ENCODE data around the gene HECTD3.
"Not testable (repeated sequence)": the region's sequence is repeated elsewhere in the genome, so short reads cannot be mapped to it uniquely, and the experiment has no call there.

DNA sequence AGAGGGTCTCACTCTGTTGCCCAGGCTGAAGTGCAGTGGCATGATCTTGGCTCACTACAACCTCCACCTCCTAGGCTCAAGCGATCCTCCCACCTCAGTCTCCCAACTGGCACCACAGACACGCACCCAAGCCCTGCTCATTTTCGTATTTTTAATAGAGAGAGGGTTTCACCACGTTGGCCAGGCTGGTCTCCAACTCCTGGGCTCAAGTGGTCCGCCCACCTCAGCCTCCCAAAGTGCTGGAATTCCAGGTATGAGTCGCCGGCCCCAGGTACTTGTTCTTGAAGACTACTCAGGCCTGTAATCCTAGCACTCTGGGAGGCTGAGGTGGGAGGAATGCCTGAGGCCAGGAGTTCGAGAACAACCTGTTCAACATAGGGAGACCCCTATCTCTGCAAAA is 9.5 kb downstream of the HECTD3 start:
- not testable (repeated sequence) for TF ChIP-seq POLR2A, EP300, POLR2AphosphoS5 (IDR thresholded peaks at IDR 0.05)
- TF ChIP-seq, protein P1, sequence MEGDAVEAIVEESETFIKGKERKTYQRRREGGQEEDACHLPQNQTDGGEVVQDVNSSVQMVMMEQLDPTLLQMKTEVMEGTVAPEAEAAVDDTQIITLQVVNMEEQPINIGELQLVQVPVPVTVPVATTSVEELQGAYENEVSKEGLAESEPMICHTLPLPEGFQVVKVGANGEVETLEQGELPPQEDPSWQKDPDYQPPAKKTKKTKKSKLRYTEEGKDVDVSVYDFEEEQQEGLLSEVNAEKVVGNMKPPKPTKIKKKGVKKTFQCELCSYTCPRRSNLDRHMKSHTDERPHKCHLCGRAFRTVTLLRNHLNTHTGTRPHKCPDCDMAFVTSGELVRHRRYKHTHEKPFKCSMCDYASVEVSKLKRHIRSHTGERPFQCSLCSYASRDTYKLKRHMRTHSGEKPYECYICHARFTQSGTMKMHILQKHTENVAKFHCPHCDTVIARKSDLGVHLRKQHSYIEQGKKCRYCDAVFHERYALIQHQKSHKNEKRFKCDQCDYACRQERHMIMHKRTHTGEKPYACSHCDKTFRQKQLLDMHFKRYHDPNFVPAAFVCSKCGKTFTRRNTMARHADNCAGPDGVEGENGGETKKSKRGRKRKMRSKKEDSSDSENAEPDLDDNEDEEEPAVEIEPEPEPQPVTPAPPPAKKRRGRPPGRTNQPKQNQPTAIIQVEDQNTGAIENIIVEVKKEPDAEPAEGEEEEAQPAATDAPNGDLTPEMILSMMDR (IDR thresholded peaks at IDR 0.05), result not testable (repeated sequence)

All from stomach (tissue), 4 donors.